Measurements from ENCODE around the gene CILP2. TPM values are rescaled to one million over a fixed set of nuclear protein-coding genes. Genes with fewer than 3 reads are reported as not detected.
A peak's percentile ranks its signal among the peaks of the same experiment; 100 is the strongest.

Gene CILP2
- total RNA-seq, 1 donor from 2014 or later, result 23.2 TPM

DNA sequence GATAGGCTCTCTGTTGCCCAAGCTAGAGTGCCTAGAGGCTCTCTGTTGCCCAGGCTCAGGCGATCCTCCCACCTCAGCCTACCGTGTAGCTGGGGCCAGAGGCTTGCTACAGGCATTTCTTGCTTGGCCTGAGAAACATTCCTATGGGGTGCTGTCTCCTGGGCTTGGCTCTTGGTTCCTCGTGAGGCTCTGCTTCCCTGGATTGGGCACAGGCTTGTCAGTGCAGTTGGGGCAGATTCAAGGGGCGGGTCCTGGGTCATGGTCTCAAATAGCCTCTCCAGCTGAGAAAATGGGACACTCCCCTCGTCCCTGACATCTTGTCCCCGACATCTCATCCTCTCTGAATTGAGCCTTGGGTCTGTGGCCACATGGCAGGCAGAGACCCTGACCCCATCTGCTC lies 27.6 kb upstream of the CILP2 start:
- Mint-ChIP-seq H3K9me3 (no peaks in the 10 kb centered on the region), H3K27me3 (ENCODE audit: low read depth) (no peaks in the 10 kb centered on the region), H3K36me3 (peaks cover 16% of the 10 kb centered on the region), H3K4me3 (no peak overlapping the region), H3K4me1 (no peaks in the 10 kb centered on the region), H3K27ac (no peak overlapping the region)
- no peak for DNase-seq (ENCODE audit: low spot score in 2 of 2, unreplicated experiment in 2 of 2)
- TF ChIP-seq, protein P1, sequence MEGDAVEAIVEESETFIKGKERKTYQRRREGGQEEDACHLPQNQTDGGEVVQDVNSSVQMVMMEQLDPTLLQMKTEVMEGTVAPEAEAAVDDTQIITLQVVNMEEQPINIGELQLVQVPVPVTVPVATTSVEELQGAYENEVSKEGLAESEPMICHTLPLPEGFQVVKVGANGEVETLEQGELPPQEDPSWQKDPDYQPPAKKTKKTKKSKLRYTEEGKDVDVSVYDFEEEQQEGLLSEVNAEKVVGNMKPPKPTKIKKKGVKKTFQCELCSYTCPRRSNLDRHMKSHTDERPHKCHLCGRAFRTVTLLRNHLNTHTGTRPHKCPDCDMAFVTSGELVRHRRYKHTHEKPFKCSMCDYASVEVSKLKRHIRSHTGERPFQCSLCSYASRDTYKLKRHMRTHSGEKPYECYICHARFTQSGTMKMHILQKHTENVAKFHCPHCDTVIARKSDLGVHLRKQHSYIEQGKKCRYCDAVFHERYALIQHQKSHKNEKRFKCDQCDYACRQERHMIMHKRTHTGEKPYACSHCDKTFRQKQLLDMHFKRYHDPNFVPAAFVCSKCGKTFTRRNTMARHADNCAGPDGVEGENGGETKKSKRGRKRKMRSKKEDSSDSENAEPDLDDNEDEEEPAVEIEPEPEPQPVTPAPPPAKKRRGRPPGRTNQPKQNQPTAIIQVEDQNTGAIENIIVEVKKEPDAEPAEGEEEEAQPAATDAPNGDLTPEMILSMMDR (IDR thresholded peaks at IDR 0.05; ENCODE audit: unreplicated experiment), result no peak

DNA sequence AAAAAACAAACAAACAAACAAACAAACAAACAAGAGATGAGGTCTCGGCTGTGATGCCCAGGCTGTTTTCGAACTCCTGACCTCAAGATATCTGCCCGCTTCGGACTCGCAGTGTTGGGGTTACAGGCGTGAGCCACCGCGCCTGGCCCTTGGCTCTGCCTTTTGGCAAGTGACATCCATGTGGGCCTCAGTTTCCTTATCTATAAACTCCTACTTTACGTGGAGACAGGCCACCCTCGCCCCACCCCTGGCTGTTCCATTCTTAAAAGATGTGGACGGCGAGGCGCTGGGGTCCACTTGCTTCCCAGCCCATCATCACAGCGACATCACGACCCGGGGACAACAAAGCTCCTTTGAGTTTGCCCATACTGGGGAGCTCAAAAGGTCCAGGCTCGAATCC lies 24.4 kb upstream of the CILP2 start:
- TF ChIP-seq, protein P1 (IDR thresholded peaks at IDR 0.05; ENCODE audit: unreplicated experiment), result no peak
- Mint-ChIP-seq H3K4me3 (no peak overlapping the region), H3K27me3 (ENCODE audit: low read depth) (no peaks in the 10 kb centered on the region), H3K36me3 (peaks cover 1% of the 10 kb centered on the region), H3K27ac (no peak overlapping the region), H3K9me3 (no peaks in the 10 kb centered on the region), H3K4me1 (peaks cover 6% of the 10 kb centered on the region)
- DNase-seq (ENCODE audit: low spot score in 2 of 2, unreplicated experiment in 2 of 2), result no peak

GRCh38 chr19:19514215-19514657 lies 23.8 kb upstream of the CILP2 start:
- Mint-ChIP-seq H3K4me1 (peaks cover 6% of the 10 kb centered on the region), H3K27ac (no peak overlapping the region), H3K36me3 (peaks cover 4% of the 10 kb centered on the region), H3K27me3 (ENCODE audit: low read depth) (no peaks in the 10 kb centered on the region), H3K4me3 (peak overlapping the region; percentile 28), H3K9me3 (no peaks in the 10 kb centered on the region)
- TF ChIP-seq, protein P1 (IDR thresholded peaks at IDR 0.05; ENCODE audit: unreplicated experiment), result no peak
- DNase-seq (ENCODE audit: low spot score in 2 of 2, unreplicated experiment in 2 of 2), result no peak

- no peaks in the 10 kb centered on the region for H3K27me3 Mint-ChIP-seq (ENCODE audit: low read depth)
- TF ChIP-seq, protein P1 (IDR thresholded peaks at IDR 0.05; ENCODE audit: unreplicated experiment), result no peak
- no peak for DNase-seq (ENCODE audit: low spot score in 2 of 2, unreplicated experiment in 2 of 2)
- H3K27ac Mint-ChIP-seq, result peak within 1 kb of the TSS; percentile 95
- no peaks in the 10 kb centered on the region for H3K9me3 Mint-ChIP-seq
- H3K4me3 Mint-ChIP-seq, result peak within 1 kb of the TSS; percentile 93
- peaks cover 6% of the 10 kb centered on the region for H3K4me1 Mint-ChIP-seq
- H3K36me3 Mint-ChIP-seq, result peaks cover 10% of the 10 kb centered on the region
These were observed 23.0 kb upstream of the CILP2 start, which contains the start of gene TSSK6 for GRCh38 chr19:19514881-19515641. TSS of gene TSSK6 (minus strand) at chr19:19515548. CDS start at chr19:19515427, 121 bp downstream.

DNA sequence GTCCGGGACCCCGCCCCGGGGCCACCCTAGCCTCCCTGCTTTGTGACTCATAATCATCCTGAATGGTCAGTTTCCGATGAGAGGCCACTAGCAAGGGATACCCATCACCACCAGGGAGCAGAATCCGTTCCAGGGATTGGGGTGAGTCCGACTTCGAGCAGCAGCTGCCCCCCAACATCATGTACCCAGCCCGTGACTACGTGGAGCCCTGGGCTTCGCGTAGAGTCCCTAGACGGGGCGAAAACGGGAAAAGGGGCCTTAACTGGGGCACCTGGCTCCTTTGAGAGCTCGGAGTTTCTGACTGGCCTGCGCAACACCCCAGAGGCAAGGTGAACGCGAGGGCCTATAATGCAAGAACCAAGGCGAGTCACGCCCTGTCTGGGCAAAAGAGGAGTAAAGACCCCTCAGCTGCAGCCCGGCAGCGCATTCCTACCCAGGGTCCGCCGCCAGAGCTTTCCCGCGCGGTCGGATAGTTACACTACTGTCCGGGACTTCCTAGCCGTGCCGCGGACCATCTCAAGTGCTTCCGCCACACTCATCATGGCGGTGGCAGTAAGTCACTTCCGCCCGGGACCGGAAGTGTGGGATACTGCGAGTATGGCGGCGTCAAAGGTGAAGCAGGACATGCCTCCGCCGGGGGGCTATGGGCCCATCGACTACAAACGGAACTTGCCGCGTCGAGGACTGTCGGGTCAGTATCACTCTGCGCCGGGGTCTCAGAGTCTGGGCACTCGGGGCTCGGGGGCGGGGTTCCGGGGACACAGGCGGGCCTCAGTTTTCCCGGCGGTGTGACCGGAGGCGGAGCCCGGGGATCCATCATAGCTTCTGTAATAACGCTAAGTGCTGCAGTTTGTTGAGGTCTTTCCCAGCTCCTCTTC lies 22.2 kb upstream of the CILP2 start, which contains the start of gene NDUFA13:
NDUFA13 (plus strand) TSS at position 584 of the 878 bp plus-strand sequence; CDS start at position 598, 14 bp downstream.
- no peaks in the 10 kb centered on the region for H3K9me3 Mint-ChIP-seq
- peak within 1 kb of the TSS; percentile 95 for H3K27ac Mint-ChIP-seq
- H3K4me1 Mint-ChIP-seq, result peaks cover 6% of the 10 kb centered on the region
- TF ChIP-seq, protein P1 (IDR thresholded peaks at IDR 0.05; ENCODE audit: unreplicated experiment), result no peak
- H3K27me3 Mint-ChIP-seq (ENCODE audit: low read depth), result no peaks in the 10 kb centered on the region
- peak within 1 kb of the TSS; percentile 93 for H3K4me3 Mint-ChIP-seq
- peak; percentile 80 to 95 for DNase-seq (ENCODE audit: low spot score in 2 of 2, unreplicated experiment in 2 of 2)
- peaks cover 16% of the 10 kb centered on the region for H3K36me3 Mint-ChIP-seq
